Fibroblast of the aortic adventitia (primary cell): Measurements from ENCODE around the gene ENTPD1. TPM values are rescaled to one million over a fixed set of nuclear protein-coding genes. Genes with fewer than 3 reads are reported as not detected.

ENCODE experiments used
- DNase-seq: peaks from one replicate; pipeline ENCODE4 v3.0.0-alpha.2; 2010; ENCODE audit warnings: low read depth
- H3K4me3 ChIP-seq: 2 replicates; pipeline ENCODE4 v1.5.1; 2011; ENCODE audit warnings: low read depth, mild to moderate bottlenecking, control low read depth, low read length, moderate library complexity
- CTCF ChIP-seq: IDR thresholded peaks from 2 replicates; pipeline ENCODE4 v1.5.1; 2011; ENCODE audit warnings: mild to moderate bottlenecking, low read length, control low read depth, inconsistent platforms; ENCODE audit not compliant: insufficient read depth
- total RNA-seq: library from RNA; depleted of rRNA; stranded (reverse); fragments of >200 nt; gene quantifications from 2 replicates; pipeline ENCODE4 v1.2.3, GENCODE V29; 2012; ENCODE audit warnings: low replicate concordance

ENTPD1 gene
- total RNA-seq, 1 donor: 0.09 TPM

GRCh38 chr10:95832216-95833041 is 76.5 kb downstream of the ENTPD1 start:
- no peak overlapping the region for H3K4me3 ChIP-seq
- no peak for DNase-seq
- TF ChIP-seq CTCF: no peak

- TF ChIP-seq CTCF: no peak
- DNase-seq: no peak
- no peak overlapping the region for H3K4me3 ChIP-seq
These were observed 77.2 kb downstream of the ENTPD1 start for GRCh38 chr10:95833042-95833610.

- H3K4me3 ChIP-seq: no peak overlapping the region
- TF ChIP-seq CTCF: no peak
- DNase-seq: no peak
These were observed 78.4 kb downstream of the ENTPD1 start for GRCh38 chr10:95834406-95834805.

GRCh38 chr10:95835149-95835860 is 79.3 kb downstream of the ENTPD1 start:
- no peak for DNase-seq
- no peak overlapping the region for H3K4me3 ChIP-seq
- no peak for TF ChIP-seq CTCF

- TF ChIP-seq CTCF: no peak
- H3K4me3 ChIP-seq: no peak overlapping the region
- DNase-seq: no peak
These were observed 79.9 kb downstream of the ENTPD1 start for GRCh38 chr10:95835911-95836310.

GRCh38 chr10:95836610-95837355 is 80.8 kb downstream of the ENTPD1 start:
- H3K4me3 ChIP-seq: no peak overlapping the region
- no peak for TF ChIP-seq CTCF
- no peak for DNase-seq
